ENCODE results near the gene SORBS1.

The SORBS1 gene

DNA sequence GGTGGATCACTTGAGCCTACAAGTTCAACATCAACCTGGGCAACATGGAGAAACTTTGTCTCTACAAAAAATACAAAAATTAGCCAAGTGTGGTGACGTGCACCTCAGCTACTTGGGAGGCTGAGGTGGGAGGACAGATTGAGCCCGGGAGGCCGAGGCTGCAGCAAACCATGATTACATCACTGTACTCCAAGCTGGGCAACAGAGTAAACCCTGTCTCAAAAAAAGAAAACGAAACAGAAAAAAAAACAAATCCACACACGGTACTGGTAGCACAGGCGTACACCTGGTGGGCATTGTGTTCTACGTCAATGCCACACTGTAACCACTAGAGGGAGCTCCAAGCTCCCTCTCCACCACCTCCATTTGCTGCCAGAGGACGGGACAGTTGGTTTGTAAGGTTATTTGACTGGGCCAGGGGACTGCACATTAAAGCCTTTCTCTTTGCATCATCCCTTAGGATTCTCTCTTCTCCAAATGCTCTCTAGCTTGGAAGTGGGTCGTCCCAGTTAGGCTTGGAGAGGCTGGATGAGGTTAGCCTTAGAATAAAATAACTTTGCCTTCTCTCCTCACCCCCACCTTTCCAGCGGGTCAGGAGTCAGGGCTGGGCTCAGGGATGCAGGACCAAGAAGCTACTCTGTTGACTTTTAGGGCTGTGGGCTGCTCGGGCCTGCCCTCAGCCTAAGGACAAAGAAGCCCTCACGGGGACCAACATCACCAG lies 130.8 kb downstream of the SORBS1 start:
- no peak overlapping the region for H3K9ac ChIP-seq
- H2AFZ ChIP-seq (ENCODE audit: low read depth) = no peak overlapping the region
- H4K20me1 ChIP-seq (ENCODE audit: insufficient read depth) = no peaks in the 10 kb centered on the region
- H3K4me1 ChIP-seq (ENCODE audit: low read depth, poor library complexity, severe bottlenecking) = peaks cover 8% of the 10 kb centered on the region
- no peaks in the 10 kb centered on the region for H3K27me3 ChIP-seq (ENCODE audit: insufficient read depth, low read depth)
- TF ChIP-seq, protein P1, sequence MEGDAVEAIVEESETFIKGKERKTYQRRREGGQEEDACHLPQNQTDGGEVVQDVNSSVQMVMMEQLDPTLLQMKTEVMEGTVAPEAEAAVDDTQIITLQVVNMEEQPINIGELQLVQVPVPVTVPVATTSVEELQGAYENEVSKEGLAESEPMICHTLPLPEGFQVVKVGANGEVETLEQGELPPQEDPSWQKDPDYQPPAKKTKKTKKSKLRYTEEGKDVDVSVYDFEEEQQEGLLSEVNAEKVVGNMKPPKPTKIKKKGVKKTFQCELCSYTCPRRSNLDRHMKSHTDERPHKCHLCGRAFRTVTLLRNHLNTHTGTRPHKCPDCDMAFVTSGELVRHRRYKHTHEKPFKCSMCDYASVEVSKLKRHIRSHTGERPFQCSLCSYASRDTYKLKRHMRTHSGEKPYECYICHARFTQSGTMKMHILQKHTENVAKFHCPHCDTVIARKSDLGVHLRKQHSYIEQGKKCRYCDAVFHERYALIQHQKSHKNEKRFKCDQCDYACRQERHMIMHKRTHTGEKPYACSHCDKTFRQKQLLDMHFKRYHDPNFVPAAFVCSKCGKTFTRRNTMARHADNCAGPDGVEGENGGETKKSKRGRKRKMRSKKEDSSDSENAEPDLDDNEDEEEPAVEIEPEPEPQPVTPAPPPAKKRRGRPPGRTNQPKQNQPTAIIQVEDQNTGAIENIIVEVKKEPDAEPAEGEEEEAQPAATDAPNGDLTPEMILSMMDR (conservative IDR thresholded peaks at IDR 0.05; ENCODE audit: low read depth, low read length) = peak; percentile 88
- H3K4me2 ChIP-seq = no peak overlapping the region
- no peak overlapping the region for H3K4me3 ChIP-seq (IDR thresholded peaks at IDR 0.05; ENCODE audit: insufficient read depth, low read depth, low read length)
- H3K27ac ChIP-seq = no peak overlapping the region
- no peaks in the 10 kb centered on the region for H3K79me2 ChIP-seq (ENCODE audit: insufficient read depth, low read depth)
- no peaks in the 10 kb centered on the region for H3K36me3 ChIP-seq (ENCODE audit: insufficient read depth)

DNA sequence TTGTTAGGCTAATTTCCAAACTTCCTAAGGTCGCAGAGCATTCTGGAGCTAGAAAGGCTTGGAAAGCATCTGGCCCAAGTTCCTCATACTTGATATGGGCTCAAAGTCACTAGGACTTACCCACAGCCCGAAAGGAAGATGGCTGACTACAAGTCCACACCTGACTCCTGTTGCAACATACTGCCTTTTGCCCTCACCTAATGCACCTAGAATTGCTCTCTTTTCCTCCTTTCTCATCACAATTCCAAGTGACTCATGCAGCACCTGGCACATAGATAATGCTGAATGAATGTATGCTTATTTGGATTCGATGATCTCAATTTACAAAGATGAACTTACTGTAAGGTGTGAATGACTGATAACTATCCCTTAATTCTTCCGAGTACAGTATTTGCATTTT lies 131.5 kb downstream of the SORBS1 start:
- Histone ChIP-seq H4K20me1 (ENCODE audit: insufficient read depth) (no peaks in the 10 kb centered on the region), H3K36me3 (ENCODE audit: insufficient read depth) (no peaks in the 10 kb centered on the region), H3K27me3 (ENCODE audit: insufficient read depth, low read depth) (no peaks in the 10 kb centered on the region), H3K4me1 (ENCODE audit: low read depth, poor library complexity, severe bottlenecking) (peaks cover 8% of the 10 kb centered on the region), H2AFZ (ENCODE audit: low read depth) (no peak overlapping the region), H3K27ac (no peak overlapping the region), H3K4me2 (no peak overlapping the region), H3K4me3 (IDR thresholded peaks at IDR 0.05; ENCODE audit: insufficient read depth, low read depth, low read length) (no peak overlapping the region), H3K79me2 (ENCODE audit: insufficient read depth, low read depth) (no peaks in the 10 kb centered on the region), H3K9ac (no peak overlapping the region)
- TF ChIP-seq, protein P1 (conservative IDR thresholded peaks at IDR 0.05; ENCODE audit: low read depth, low read length) = no peak

DNA sequence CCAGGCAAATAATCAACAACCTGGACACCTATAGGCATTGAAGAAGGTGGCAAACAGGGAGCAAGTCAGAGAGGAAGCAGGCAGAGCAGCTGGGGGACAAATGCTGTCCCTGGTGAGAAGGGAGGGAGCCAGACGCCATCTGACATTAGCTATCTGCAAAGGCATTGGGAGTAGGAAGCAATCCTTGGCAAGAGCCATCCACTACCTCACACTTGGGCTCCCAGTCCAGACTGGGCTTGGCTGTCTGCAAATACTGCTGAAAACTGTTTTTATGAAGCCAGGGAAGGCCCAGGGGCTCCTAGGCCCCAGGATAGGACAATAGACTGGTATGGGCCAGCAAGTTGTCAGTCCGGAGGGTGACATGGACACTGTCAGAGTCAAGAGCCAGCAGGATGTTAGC lies 132.5 kb downstream of the SORBS1 start:
- Histone ChIP-seq H3K27ac (no peak overlapping the region), H3K4me2 (no peak overlapping the region), H3K4me1 (ENCODE audit: low read depth, poor library complexity, severe bottlenecking) (peaks cover 8% of the 10 kb centered on the region), H3K27me3 (ENCODE audit: insufficient read depth, low read depth) (no peaks in the 10 kb centered on the region), H3K79me2 (ENCODE audit: insufficient read depth, low read depth) (no peaks in the 10 kb centered on the region), H3K4me3 (IDR thresholded peaks at IDR 0.05; ENCODE audit: insufficient read depth, low read depth, low read length) (no peak overlapping the region), H3K9ac (no peak overlapping the region), H4K20me1 (ENCODE audit: insufficient read depth) (no peaks in the 10 kb centered on the region), H2AFZ (ENCODE audit: low read depth) (no peak overlapping the region), H3K36me3 (ENCODE audit: insufficient read depth) (no peaks in the 10 kb centered on the region)
- TF ChIP-seq, protein P1 (conservative IDR thresholded peaks at IDR 0.05; ENCODE audit: low read depth, low read length) = no peak

DNA sequence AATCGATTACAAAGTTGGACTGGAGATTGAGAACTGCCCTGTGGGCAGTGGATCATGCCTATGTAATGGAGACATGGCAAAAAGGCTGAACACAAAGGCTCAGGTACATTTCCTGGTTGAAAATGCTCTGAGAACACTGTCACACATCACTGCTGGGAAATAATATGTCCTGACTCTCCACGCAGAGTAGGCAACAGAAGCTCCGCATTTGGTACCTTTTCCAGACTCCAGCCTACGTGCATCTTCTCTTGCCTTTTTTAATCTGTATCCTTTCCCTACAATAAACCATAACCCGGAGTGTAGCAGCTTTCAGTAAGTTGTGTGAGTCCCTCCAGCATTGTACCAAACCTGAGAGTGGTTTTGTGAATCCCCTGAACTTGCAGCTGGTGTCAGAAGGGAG lies 134.7 kb downstream of the SORBS1 start:
- H3K27me3 ChIP-seq (ENCODE audit: insufficient read depth, low read depth) = no peaks in the 10 kb centered on the region
- no peaks in the 10 kb centered on the region for H3K79me2 ChIP-seq (ENCODE audit: insufficient read depth, low read depth)
- H3K27ac ChIP-seq = no peak overlapping the region
- no peaks in the 10 kb centered on the region for H4K20me1 ChIP-seq (ENCODE audit: insufficient read depth)
- TF ChIP-seq, protein P1 (conservative IDR thresholded peaks at IDR 0.05; ENCODE audit: low read depth, low read length) = no peak
- peaks cover 8% of the 10 kb centered on the region for H3K4me1 ChIP-seq (ENCODE audit: low read depth, poor library complexity, severe bottlenecking)
- no peak overlapping the region for H2AFZ ChIP-seq (ENCODE audit: low read depth)
- H3K4me3 ChIP-seq (IDR thresholded peaks at IDR 0.05; ENCODE audit: insufficient read depth, low read depth, low read length) = no peak overlapping the region
- H3K36me3 ChIP-seq (ENCODE audit: insufficient read depth) = no peaks in the 10 kb centered on the region
- H3K4me2 ChIP-seq = no peak overlapping the region
- H3K9ac ChIP-seq = no peak overlapping the region

All from KMS-11 (cell line).